H1 (cell line): ENCODE results near the gene STAM2.

Experiments
- ATF3 ChIP-seq: IDR thresholded peaks from 2 replicates; pipeline ENCODE4 v1.6.1; 2011; ENCODE audit warnings: low read depth, mild to moderate bottlenecking, low read length; ENCODE audit not compliant: insufficient read depth
- CHD1 ChIP-seq: IDR thresholded peaks from 2 replicates; pipeline ENCODE4 v1.6.1; 2012; ENCODE audit warnings: low read depth, low read length, improper control_type of control experiment
- CREB1 ChIP-seq: IDR thresholded peaks from 2 replicates; pipeline ENCODE4 v1.6.1; 2012; ENCODE audit warnings: inconsistent platforms
- CTCF ChIP-seq, 3 experiments: IDR thresholded peaks; 1 replicate in 2 of 3; 2 replicates in 1 of 3; pipeline versions ENCODE4 v1.5.1 to v1.6.1; 2011; ENCODE audit warnings: low read length in 3 of 3, mild to moderate bottlenecking in 3 of 3, inconsistent platforms in 2 of 3, low read depth in 1 of 3, moderate library complexity in 1 of 3; ENCODE audit not compliant: insufficient read depth in 1 of 3; ENCODE audit errors: control extremely low read depth in 1 of 3
- EZH2 ChIP-seq: fragments of 200-600 bp; sonication (generic); IDR thresholded peaks from 2 replicates; pipeline ENCODE4 v1.7.1; 2012; ENCODE audit warnings: low read depth, mild to moderate bottlenecking, moderate library complexity, low read length, inconsistent platforms; ENCODE audit not compliant: severe bottlenecking
- KDM4A ChIP-seq: IDR thresholded peaks from one replicate; pipeline ENCODE4 v1.7.1; 2012; ENCODE audit warnings: low read depth, mild to moderate bottlenecking, moderate library complexity, low read length, inconsistent platforms; ENCODE audit not compliant: severe bottlenecking
- MAFK ChIP-seq: IDR thresholded peaks from 2 replicates; pipeline ENCODE4 v1.6.1; 2012; ENCODE audit warnings: low read depth, mild to moderate bottlenecking, improper control_type of control experiment, low read length
- MAX ChIP-seq: IDR thresholded peaks from 2 replicates; pipeline ENCODE4 v1.6.1; 2012; ENCODE audit warnings: inconsistent platforms
- POLR2A ChIP-seq, 2 experiments: IDR thresholded peaks; 1 replicate in 1 of 2; 2 replicates in 1 of 2; pipeline ENCODE4 v1.6.1; 2011; ENCODE audit warnings: low read depth in 2 of 2, low read length in 2 of 2, mild to moderate bottlenecking in 2 of 2; ENCODE audit errors: control extremely low read depth in 1 of 2
- POLR2AphosphoS5 ChIP-seq: IDR thresholded peaks from 2 replicates; pipeline ENCODE4 v1.6.1; 2011; ENCODE audit warnings: low read depth, low read length
- SIN3A ChIP-seq, 2 experiments: IDR thresholded peaks in 1 of 2; conservative IDR thresholded peaks in 1 of 2; 2 replicates each; pipeline ENCODE4 v1.6.1; 2011 to 2012; ENCODE audit warnings: low read length in 2 of 2, improper control_type of control experiment in 1 of 2, low read depth in 1 of 2, mild to moderate bottlenecking in 1 of 2
- TBP ChIP-seq: IDR thresholded peaks from 2 replicates; pipeline ENCODE4 v1.6.1; 2011; ENCODE audit warnings: low read depth, low read length, improper control_type of control experiment

DNA sequence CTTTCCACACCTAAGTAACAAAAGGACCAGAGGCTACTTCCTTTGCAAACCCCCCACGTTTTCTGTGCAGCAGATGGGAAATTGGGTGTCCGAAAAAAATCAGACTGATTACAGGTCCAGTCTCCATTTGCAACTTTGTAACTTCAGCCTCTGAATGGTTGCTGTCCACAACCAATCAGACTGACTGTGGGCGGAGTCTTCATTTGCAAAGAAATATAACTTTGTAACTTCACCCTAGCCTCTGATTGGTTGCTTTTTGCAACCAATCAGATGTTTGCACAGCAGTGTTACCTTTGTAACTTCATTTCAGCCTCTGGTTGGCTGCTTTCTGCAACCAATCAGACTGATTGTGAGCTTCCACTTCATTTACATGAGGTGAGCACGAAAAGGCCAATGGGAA lies 48.9 kb downstream of the STAM2 start:
- TF ChIP-seq KDM4A = no peak
- TF ChIP-seq CTCF (IDR thresholded peaks at IDR 0.05; ENCODE audit: control extremely low read depth in 1 of 3, insufficient read depth in 1 of 3, low read depth in 1 of 3, low read length in 3 of 3) = no peak
- no peak for TF ChIP-seq ATF3
- no peak for TF ChIP-seq CREB1
- TF ChIP-seq CHD1 = no peak
- TF ChIP-seq EZH2 = no peak
- TF ChIP-seq POLR2AphosphoS5 = no peak
- TF ChIP-seq MAX = no peak
- TF ChIP-seq POLR2A (IDR thresholded peaks at IDR 0.05; ENCODE audit: control extremely low read depth in 1 of 2, low read depth in 2 of 2, low read length in 2 of 2) = no peak
- TF ChIP-seq TBP = no peak
- TF ChIP-seq SIN3A (conservative IDR thresholded peaks at IDR 0.05 in 1 of 2, IDR thresholded peaks at IDR 0.05 in 1 of 2; ENCODE audit: low read depth in 1 of 2, low read length in 2 of 2) = no peak
- no peak for TF ChIP-seq MAFK
